SK-N-MC (cell line): ENCODE data around the gene GHRH.

Experiments
- EZH2 ChIP-seq: fragments of 200-600 bp; sonication (generic); IDR thresholded peaks from one replicate; pipeline ENCODE4 v1.6.1; 2017; ENCODE audit warnings: antibody characterized with exemption
- POLR2AphosphoS5 ChIP-seq: IDR thresholded peaks from 2 replicates; pipeline ENCODE4 v1.6.1; 2012; ENCODE audit warnings: mild to moderate bottlenecking, low read depth, low read length, borderline replicate concordance

DNA sequence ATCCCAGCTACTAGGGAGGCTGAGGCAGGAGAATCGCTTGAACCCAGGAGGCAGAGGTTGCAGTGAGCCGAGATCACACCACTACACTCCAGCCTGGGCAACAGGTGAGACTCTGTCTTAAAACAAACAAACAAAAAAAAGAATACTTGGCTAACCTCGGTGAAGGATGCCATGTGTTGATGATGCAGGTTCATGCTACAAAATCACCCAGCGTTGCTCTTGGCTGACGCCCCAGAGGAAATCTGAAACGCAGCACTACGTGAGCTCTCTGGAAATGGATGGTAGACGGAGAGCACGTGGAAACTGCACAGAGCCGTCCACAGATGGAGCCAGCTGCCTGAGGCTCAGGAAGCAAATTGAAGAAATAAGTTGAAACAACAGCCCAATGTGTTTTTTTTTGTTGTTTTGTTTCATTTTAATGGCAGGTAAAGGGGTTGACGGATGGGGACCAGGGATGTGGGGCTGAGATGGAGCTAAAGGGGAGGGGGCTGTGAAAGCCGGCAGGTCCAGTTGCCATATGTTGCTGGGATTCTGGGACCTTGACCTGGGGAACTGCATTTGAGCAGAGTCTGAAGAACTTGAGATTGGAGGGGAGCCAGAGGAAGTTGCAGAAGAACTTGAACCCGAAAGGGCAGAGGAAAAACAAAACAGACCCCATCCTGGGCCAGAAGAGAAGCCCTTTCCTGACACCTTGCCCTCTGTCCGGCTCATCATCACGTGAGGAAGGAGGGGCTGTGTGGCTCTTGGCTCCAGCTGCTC lies 15.1 kb upstream of the GHRH start:
- no peak for TF ChIP-seq POLR2AphosphoS5
- TF ChIP-seq EZH2, result no peak
